Body of pancreas (tissue), 4 donors: Measurements from ENCODE around the gene LYZL4. TPM values are rescaled to one million over a fixed set of nuclear protein-coding genes. Genes with fewer than 3 reads are reported as not detected.

Experiments
- ATAC-seq: fragments of 150-250 bp; one replicate; pipeline ENCODE4 v1.9.1; 2016
- DNase-seq, 4 donors: peaks; one replicate each; pipeline ENCODE4 v3.0.0-alpha.2; 2019
- H3K27ac ChIP-seq, 4 donors: fragments of 200-600 bp; sonication (generic); 1 replicate in 3 of 4; 2 replicates in 1 of 4; pipeline versions ENCODE4 v1.5.1 to v1.6.1; 2016 to 2019; ENCODE audit warnings: mild to moderate bottlenecking in 1 of 4, mixed read lengths in 1 of 4, moderate library complexity in 1 of 4
- H3K27me3 ChIP-seq, 2 donors: fragments of 200-600 bp; sonication (generic); one replicate each; pipeline ENCODE4 v1.6.0; 2016; ENCODE audit warnings: mild to moderate bottlenecking in 1 of 2
- H3K36me3 ChIP-seq, 2 donors: fragments of 200-600 bp; sonication (generic); replicated peaks in 1 of 2; 2 replicates each; pipeline ENCODE4 v1.5.1; 2016; ENCODE audit warnings: low read depth in 2 of 2; ENCODE audit not compliant: insufficient read depth in 1 of 2
- H3K4me1 ChIP-seq: fragments of 200-600 bp; sonication (generic); one replicate; pipeline ENCODE4 v1.6.0; 2016
- H3K4me3 ChIP-seq, 2 donors: fragments of 200-600 bp; sonication (generic); 1 replicate in 1 of 2; 2 replicates in 1 of 2; pipeline ENCODE4 v1.5.1; 2016 to 2019
- H3K9me3 ChIP-seq, 3 donors: fragments of 200-600 bp; sonication (generic); 1 replicate in 2 of 3; 2 replicates in 1 of 3; pipeline ENCODE4 v1.5.1; 2016
- POLR2A ChIP-seq, 3 donors: fragments of 450-650 bp; IDR thresholded peaks; one replicate each; pipeline ENCODE4 v1.6.1; 2016; ENCODE audit warnings: antibody characterized with exemption in 3 of 3, mild to moderate bottlenecking in 2 of 3
- WGBS, 2 donors: methylation state at CpG; one replicate each; pipeline ENCODE4 v1.1.5; 2017; 5-methylcytosine and 5-hydroxymethylcytosine counted together
- intact Hi-C: fragments of 100-400 bp; cut with DNase I; formaldehyde crosslinking; loops from one replicate; pipeline ENCODE4 v1.15.1; 2023
- total RNA-seq, 2 donors: library from RNA; depleted of rRNA; stranded (reverse); fragments of >200 nt; gene quantifications; one replicate each; pipeline ENCODE4 v1.1.0, GENCODE V29; 2016
- TF ChIP-seq, protein P1 (sequence below), 7 experiments: fragments of 450-650 bp in 4 of 7; fragments of 200-600 bp in 3 of 7; sonication (generic) in 3 of 7; IDR thresholded peaks; one replicate each; pipeline ENCODE4 v1.5.1; 2016 to 2019; ENCODE audit warnings: antibody characterized with exemption in 7 of 7

The LYZL4 gene
- total RNA-seq, 2 donors from 2014 or later = not detected

DNA sequence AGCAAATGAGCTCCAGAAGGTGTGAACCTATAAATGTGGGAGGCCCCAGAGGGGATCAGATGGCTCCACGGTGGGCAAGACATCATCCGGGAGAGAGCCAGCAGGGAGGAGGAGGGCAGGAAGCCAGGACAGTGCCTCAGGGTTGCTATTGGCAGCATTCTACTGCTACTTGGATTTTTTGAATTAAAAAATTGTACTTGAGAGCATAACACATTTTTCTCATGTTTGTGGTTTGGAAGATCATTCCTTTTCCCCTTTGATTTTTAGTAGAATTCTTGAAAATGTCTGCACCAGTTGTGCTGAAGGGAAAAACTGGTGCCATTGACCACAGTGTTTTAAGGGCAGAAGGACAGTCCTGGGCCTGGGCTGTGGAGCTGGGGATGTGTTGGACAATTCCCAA lies 59.2 kb downstream of the LYZL4 start:
- H3K27ac ChIP-seq = no peak overlapping the region
- no peaks in the 10 kb centered on the region for H3K4me1 ChIP-seq
- TF ChIP-seq POLR2A (IDR thresholded peaks at IDR 0.05) = no peak
- TF ChIP-seq, protein P1, sequence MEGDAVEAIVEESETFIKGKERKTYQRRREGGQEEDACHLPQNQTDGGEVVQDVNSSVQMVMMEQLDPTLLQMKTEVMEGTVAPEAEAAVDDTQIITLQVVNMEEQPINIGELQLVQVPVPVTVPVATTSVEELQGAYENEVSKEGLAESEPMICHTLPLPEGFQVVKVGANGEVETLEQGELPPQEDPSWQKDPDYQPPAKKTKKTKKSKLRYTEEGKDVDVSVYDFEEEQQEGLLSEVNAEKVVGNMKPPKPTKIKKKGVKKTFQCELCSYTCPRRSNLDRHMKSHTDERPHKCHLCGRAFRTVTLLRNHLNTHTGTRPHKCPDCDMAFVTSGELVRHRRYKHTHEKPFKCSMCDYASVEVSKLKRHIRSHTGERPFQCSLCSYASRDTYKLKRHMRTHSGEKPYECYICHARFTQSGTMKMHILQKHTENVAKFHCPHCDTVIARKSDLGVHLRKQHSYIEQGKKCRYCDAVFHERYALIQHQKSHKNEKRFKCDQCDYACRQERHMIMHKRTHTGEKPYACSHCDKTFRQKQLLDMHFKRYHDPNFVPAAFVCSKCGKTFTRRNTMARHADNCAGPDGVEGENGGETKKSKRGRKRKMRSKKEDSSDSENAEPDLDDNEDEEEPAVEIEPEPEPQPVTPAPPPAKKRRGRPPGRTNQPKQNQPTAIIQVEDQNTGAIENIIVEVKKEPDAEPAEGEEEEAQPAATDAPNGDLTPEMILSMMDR (IDR thresholded peaks at IDR 0.05) = no peak
- DNase-seq (no peak), ATAC-seq (no peak)
- intact Hi-C loops = no loop called here
- no peaks in the 10 kb centered on the region for H3K27me3 ChIP-seq
- 69 to 73% methylated on average over 2 of the region's 2 CpGs for WGBS, 2 donors
- H3K36me3 ChIP-seq = no peaks in the 10 kb centered on the region
- no peaks in the 10 kb centered on the region for H3K9me3 ChIP-seq
- H3K4me3 ChIP-seq = no peak overlapping the region

DNA sequence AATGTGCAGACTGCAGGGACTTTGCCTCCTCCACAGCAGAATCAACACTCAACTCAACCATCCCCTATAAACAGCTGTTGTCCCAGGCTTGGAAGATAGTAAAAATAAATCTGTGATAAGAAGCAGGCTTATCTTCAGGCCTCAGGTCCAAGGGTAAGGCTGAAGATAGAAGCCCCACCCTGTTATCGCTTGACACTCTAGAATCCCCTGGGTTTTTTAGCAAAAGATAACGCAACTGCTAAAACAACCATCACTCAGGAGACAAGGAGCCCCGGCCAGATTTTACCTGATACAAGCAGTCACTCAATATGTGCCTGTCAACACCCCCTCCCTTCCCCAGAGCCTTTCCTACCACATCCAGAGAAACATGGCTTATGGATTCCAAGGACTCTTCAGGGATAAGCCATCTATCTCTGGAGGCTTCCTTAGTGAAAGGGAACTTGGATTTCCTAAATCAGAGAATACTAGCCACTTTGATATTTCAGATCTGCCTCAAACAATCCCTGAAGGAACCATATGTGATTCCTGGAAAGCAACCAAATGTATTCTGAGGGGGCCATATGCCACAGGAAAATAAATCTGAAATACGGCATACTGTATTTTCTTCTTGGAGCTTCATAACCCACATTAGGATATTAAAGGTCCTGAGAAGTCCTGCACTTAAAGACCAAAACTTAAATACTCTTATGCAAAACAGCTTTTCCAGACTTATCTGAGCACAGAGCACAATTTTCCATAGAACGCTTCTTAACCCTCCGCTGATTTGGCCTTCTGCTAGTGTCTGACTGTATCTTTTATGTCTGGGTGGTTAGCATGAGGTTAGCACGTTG lies 60.4 kb downstream of the LYZL4 start:
- no peak for TF ChIP-seq POLR2A (IDR thresholded peaks at IDR 0.05)
- TF ChIP-seq, protein P1 (IDR thresholded peaks at IDR 0.05) = no peak
- Histone ChIP-seq H3K4me3 (no peak overlapping the region), H3K27me3 (no peaks in the 10 kb centered on the region), H3K27ac (no peak overlapping the region), H3K36me3 (no peaks in the 10 kb centered on the region), H3K4me1 (no peaks in the 10 kb centered on the region), H3K9me3 (no peaks in the 10 kb centered on the region)
- 75 to 77% methylated on average over 7 of the region's 7 CpGs for WGBS, 2 donors
- intact Hi-C loops = no loop called here
- no peak for DNase-seq
- no peak for ATAC-seq

GRCh38 chr3:42347928-42348327 lies 62.5 kb downstream of the LYZL4 start:
- WGBS, 2 donors = 50 to 70% methylated on average over 2 of the region's 2 CpGs
- intact Hi-C loops = no loop called here
- TF ChIP-seq POLR2A (IDR thresholded peaks at IDR 0.05) = no peak
- TF ChIP-seq, protein P1 (IDR thresholded peaks at IDR 0.05) = no peak
- no peaks in the 10 kb centered on the region for H3K9me3 ChIP-seq
- no peaks in the 10 kb centered on the region for H3K4me1 ChIP-seq
- no peak overlapping the region for H3K27ac ChIP-seq
- H3K4me3 ChIP-seq = no peak overlapping the region
- DNase-seq (no peak), ATAC-seq (no peak)
- no peaks in the 10 kb centered on the region for H3K36me3 ChIP-seq
- no peaks in the 10 kb centered on the region for H3K27me3 ChIP-seq

Other genes with a start within 250 kb of the LYZL4 start
- gene CCK, start 144.4 kb downstream of the LYZL4 start, total RNA-seq = not detected
- 10 to 100 TPM in 1 of 2 donors, under 1 TPM in 1; 0.99 to 10.6 TPM for gene VIPR1, start 92.0 kb upstream of the LYZL4 start, total RNA-seq
- gene SEC22C, start 171.4 kb upstream of the LYZL4 start, total RNA-seq = 10 to 100 TPM; 23.1 to 30.9 TPM
- 1 to 10 TPM; 5.3 to 7.8 TPM for gene SS18L2, start 180.2 kb upstream of the LYZL4 start, total RNA-seq
- 100 to 1,000 TPM; 115 to 128 TPM for gene NKTR, start 190.1 kb upstream of the LYZL4 start, total RNA-seq
- 10 to 100 TPM; 19.7 to 20.4 TPM for gene ZBTB47, start 243.1 kb upstream of the LYZL4 start, total RNA-seq